Ectodermal cell (in vitro differentiated cells): ENCODE data around the gene DEPDC7. TPM values are rescaled to one million over a fixed set of nuclear protein-coding genes. Genes with fewer than 3 reads are reported as not detected.
A peak's percentile ranks its signal among the peaks of the same experiment; 100 is the strongest.
"Not testable (repeated sequence)": the region's sequence is repeated elsewhere in the genome, so short reads cannot be mapped to it uniquely, and the experiment has no call there.

Experiments used
- H3K27ac ChIP-seq: 2 replicates; pipeline ENCODE4 v1.7.0; 2013; ENCODE audit warnings: mild to moderate bottlenecking, low read depth, low read length; ENCODE audit not compliant: insufficient read depth, poor library complexity, severe bottlenecking
- H3K27me3 ChIP-seq: 2 replicates; pipeline ENCODE4 v1.7.0; 2013; ENCODE audit warnings: mild to moderate bottlenecking, low read length; ENCODE audit not compliant: insufficient read depth, control insufficient read depth, poor library complexity, severe bottlenecking
- H3K36me3 ChIP-seq: one replicate; pipeline ENCODE4 v1.7.0; 2013; ENCODE audit warnings: low read length; ENCODE audit not compliant: control insufficient read depth, insufficient read depth
- H3K4me1 ChIP-seq: one replicate; pipeline ENCODE4 v1.7.0; 2013; ENCODE audit warnings: low read length; ENCODE audit not compliant: control insufficient read depth, insufficient read depth
- H3K4me3 ChIP-seq: 2 replicates; pipeline ENCODE4 v1.7.0; 2013; ENCODE audit warnings: low read depth, low read length, control low read depth; ENCODE audit not compliant: insufficient read depth
- H3K9me3 ChIP-seq: 2 replicates; pipeline ENCODE4 v1.7.0; 2013; ENCODE audit warnings: mild to moderate bottlenecking, low read length, moderate library complexity; ENCODE audit not compliant: control insufficient read depth
- WGBS, 2 experiments: methylation state at CpG; one replicate each; pipeline ENCODE4 v1.1.7; 2013; ENCODE audit warnings: missing lambda C conversion rate in 2 of 2; 5-methylcytosine and 5-hydroxymethylcytosine counted together
- polyA plus RNA-seq, 4 experiments: library from polyadenylated mRNA; stranded (reverse); fragments of 50-300 nt; gene quantifications; one replicate each; pipeline ENCODE4 v1.2.3, GENCODE V29; 2013

DEPDC7 gene
- 0.91 TPM for polyA plus RNA-seq (2013, experiment 1 of 4)
- polyA plus RNA-seq (2013, experiment 2 of 4), result 1.2 TPM
- polyA plus RNA-seq (2013, experiment 3 of 4), result 2.2 TPM
- polyA plus RNA-seq (2013, experiment 4 of 4), result 1.3 TPM

GRCh38 chr11:33015621-33016551 is at the start of gene DEPDC7:
TSS of gene DEPDC7 (plus strand) at chr11:33015878. CDS start at chr11:33015956, 78 bp downstream.
- 7% methylated on average over 89 of the region's 89 CpGs for WGBS, 2 experiments
- peaks cover 3% of the 10 kb centered on the region for H3K4me1 ChIP-seq
- peaks cover 38% of the 10 kb centered on the region for H3K27me3 ChIP-seq
- no peaks in the 10 kb centered on the region for H3K9me3 ChIP-seq
- no peak within 1 kb of the TSS for H3K27ac ChIP-seq
- peak within 1 kb of the TSS; percentile 37 for H3K4me3 ChIP-seq
- no peaks in the 10 kb centered on the region for H3K36me3 ChIP-seq

GRCh38 chr11:32968541-32968940 is 47.1 kb upstream of the DEPDC7 start:
- H3K4me3 ChIP-seq, result no peak overlapping the region
- no peaks in the 10 kb centered on the region for H3K27me3 ChIP-seq
- H3K9me3 ChIP-seq, result no peaks in the 10 kb centered on the region
- no peaks in the 10 kb centered on the region for H3K4me1 ChIP-seq
- 92 to 94% methylated on average over 1 of the region's 1 CpG for WGBS, 2 experiments
- H3K36me3 ChIP-seq, result peaks cover 8% of the 10 kb centered on the region
- no peak overlapping the region for H3K27ac ChIP-seq

DNA sequence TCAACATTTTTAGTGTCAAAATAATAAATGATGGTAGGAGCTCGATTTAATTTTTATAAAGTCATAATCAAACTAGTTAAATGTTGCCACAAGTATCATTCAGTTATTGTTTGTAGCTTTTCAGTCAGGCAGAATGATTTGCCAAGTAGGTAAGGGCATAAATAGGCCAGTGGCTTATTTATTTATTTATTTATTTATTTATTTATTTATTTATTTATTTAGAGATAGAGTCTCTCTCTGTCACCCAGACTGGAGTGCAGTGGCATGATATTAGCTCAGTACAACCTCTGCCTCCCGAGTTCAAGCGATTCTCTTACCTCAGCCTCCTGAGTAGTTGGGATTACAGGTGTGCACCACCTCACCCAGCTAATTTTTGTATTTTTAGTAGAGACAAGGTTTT is 43.4 kb upstream of the DEPDC7 start:
- WGBS, 2 experiments, result 94 to 98% methylated on average over 2 of the region's 3 CpGs
- not testable (repeated sequence) for H3K4me1 ChIP-seq, H3K27me3 ChIP-seq, H3K9me3 ChIP-seq, H3K4me3 ChIP-seq, H3K27ac ChIP-seq
- peaks cover 19% of the 10 kb centered on the region for H3K36me3 ChIP-seq

DNA sequence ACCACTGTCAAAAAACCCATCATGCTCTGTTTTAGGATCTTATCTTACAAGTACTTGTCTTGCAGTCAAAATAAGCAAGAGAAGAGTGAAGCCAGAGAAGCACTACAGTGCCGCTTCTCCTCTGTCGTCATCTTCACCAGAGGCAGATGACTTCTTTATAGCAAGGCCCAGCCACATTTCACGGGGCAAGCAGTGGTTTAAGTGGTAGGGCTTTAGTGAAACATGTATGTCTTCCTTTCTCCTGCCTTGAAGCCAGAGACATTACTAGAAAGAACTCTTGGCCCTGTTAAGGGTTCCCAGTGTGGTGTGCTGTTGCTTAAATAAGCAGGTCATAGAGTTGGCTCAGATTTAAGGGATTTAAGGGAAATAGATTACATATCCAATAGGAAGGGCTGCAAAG is 42.9 kb upstream of the DEPDC7 start:
- Histone ChIP-seq H3K27me3 (no peaks in the 10 kb centered on the region), H3K9me3 (no peaks in the 10 kb centered on the region), H3K27ac (no peak overlapping the region), H3K4me3 (no peak overlapping the region), H3K4me1 (no peaks in the 10 kb centered on the region), H3K36me3 (peaks cover 19% of the 10 kb centered on the region)
- 95 to 96% methylated on average over 3 of the region's 3 CpGs for WGBS, 2 experiments

DNA sequence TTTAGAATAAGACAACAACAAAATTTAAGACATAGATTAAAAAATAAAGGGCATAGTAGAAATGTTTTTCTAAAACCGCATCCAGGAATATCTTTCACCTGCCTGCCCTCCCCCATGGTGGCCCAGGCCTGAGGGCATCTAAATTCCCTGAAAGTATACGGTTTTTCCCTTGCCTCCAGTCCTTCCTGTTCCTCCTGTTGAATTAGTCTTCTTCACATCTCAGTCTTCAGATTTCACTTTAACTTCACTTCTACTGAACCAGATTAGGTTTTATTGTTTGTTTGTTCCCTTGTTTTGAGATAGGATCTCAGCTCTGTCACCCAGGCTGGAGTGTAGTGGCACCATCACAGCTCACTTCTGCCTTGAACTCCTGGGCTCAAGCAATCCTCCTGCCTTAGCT is 33.1 kb upstream of the DEPDC7 start:
- Histone ChIP-seq H3K4me1 (no peaks in the 10 kb centered on the region), H3K27ac (peak overlapping the region; percentile 8), H3K27me3 (no peaks in the 10 kb centered on the region), H3K9me3 (no peaks in the 10 kb centered on the region), H3K36me3 (no peaks in the 10 kb centered on the region), H3K4me3 (no peak overlapping the region)
- 90 to 93% methylated on average over 2 of the region's 2 CpGs for WGBS, 2 experiments

GRCh38 chr11:32983506-32983905 is 32.2 kb upstream of the DEPDC7 start:
- Histone ChIP-seq H3K27ac (no peak overlapping the region), H3K36me3 (no peaks in the 10 kb centered on the region), H3K4me1 (no peaks in the 10 kb centered on the region), H3K4me3 (no peak overlapping the region), H3K9me3 (no peaks in the 10 kb centered on the region), H3K27me3 (no peaks in the 10 kb centered on the region)
- 88 to 89% methylated on average over 2 of the region's 2 CpGs for WGBS, 2 experiments

DNA sequence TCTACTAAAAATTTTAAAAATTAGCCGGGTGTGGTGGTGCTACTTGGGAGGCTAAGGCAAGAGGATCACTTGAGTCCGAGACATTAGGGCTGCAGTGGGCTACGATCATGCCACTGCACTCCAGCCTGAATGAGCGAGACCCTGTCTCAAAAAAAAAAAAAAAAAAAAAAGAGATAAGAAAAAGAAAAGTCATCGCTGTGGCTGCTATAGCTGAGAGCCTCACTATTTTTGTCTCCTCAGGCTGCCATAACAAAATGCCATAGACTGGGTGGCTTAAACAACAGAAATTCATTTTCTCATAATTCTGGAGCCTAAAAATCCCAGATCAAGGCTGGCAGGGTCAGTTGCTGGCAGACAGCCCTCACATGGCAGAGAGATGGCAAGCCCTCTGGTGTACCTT is 30.1 kb upstream of the DEPDC7 start:
- no peaks in the 10 kb centered on the region for H3K36me3 ChIP-seq
- no peaks in the 10 kb centered on the region for H3K9me3 ChIP-seq
- H3K4me1 ChIP-seq, result no peaks in the 10 kb centered on the region
- H3K4me3 ChIP-seq, result no peak overlapping the region
- WGBS, 2 experiments, result 93 to 98% methylated on average over 4 to 5 of the region's 5 CpGs
- no peak overlapping the region for H3K27ac ChIP-seq
- H3K27me3 ChIP-seq, result no peaks in the 10 kb centered on the region

- WGBS, 2 experiments, result 74 to 77% methylated on average over 8 of the region's 8 CpGs
- no peak overlapping the region for H3K4me3 ChIP-seq
- no peak overlapping the region for H3K27ac ChIP-seq
- H3K27me3 ChIP-seq, result no peaks in the 10 kb centered on the region
- H3K36me3 ChIP-seq, result no peaks in the 10 kb centered on the region
- H3K9me3 ChIP-seq, result no peaks in the 10 kb centered on the region
- no peaks in the 10 kb centered on the region for H3K4me1 ChIP-seq
These were observed 27.8 kb upstream of the DEPDC7 start for GRCh38 chr11:32987851-32988250.

- no peak overlapping the region for H3K4me3 ChIP-seq
- no peak overlapping the region for H3K27ac ChIP-seq
- no peaks in the 10 kb centered on the region for H3K27me3 ChIP-seq
- H3K36me3 ChIP-seq, result no peaks in the 10 kb centered on the region
- no peaks in the 10 kb centered on the region for H3K4me1 ChIP-seq
- H3K9me3 ChIP-seq, result no peaks in the 10 kb centered on the region
- WGBS, 2 experiments, result 0% methylated on average over 1 of the region's 1 CpG
These were observed 25.2 kb upstream of the DEPDC7 start for GRCh38 chr11:32990481-32990880.

DNA sequence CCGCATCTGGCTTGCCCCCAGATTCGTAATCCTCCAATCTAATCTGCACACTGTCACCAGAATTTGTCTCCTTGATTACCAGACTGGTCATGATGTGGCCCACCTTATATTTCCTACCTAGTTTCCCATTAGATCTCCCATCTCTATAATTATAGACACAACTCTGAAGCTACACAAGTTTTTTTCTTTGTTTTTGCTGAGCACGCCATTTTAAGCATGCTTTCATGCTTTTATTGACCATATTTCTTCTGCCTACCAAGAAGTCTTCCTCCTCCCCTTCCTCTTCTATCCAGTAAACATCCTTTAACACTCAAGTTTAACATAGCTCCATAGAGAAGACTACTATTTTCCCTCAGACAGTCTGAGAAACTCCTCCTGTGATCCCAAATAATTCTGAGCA is 24.3 kb upstream of the DEPDC7 start:
- Histone ChIP-seq H3K9me3 (no peaks in the 10 kb centered on the region), H3K27me3 (no peaks in the 10 kb centered on the region), H3K36me3 (no peaks in the 10 kb centered on the region), H3K4me3 (no peak overlapping the region), H3K27ac (no peak overlapping the region), H3K4me1 (no peaks in the 10 kb centered on the region)
- 89 to 92% methylated on average over 3 of the region's 3 CpGs for WGBS, 2 experiments
